ENCODE measurements around the gene PIP. TPM values are rescaled to one million over a fixed set of nuclear protein-coding genes. Genes with fewer than 3 reads are reported as not detected.

Gene PIP
- total and polyA plus RNA-seq, 3 donors from 2014 or later = not detected

- no peak for DNase-seq
- H3K36me3 ChIP-seq (ENCODE audit: low read depth, missing control alignments) = no peaks in the 10 kb centered on the region
- no peak overlapping the region for H3K27ac ChIP-seq
- no peaks in the 10 kb centered on the region for H3K9me3 ChIP-seq
- no peak overlapping the region for H3K4me3 ChIP-seq
- H3K27me3 ChIP-seq = no peaks in the 10 kb centered on the region
- H3K4me1 ChIP-seq = no peaks in the 10 kb centered on the region
- intact Hi-C loops (cut with DNase I; ENCODE audit: low total_unique reads) = no loop called here
- TF ChIP-seq CTCF (IDR thresholded peaks at IDR 0.05) = no peak
- TF ChIP-seq POLR2A (IDR thresholded peaks at IDR 0.05) = no peak
- 83 to 90% methylated on average over 3 of the region's 3 CpGs for WGBS, 2 donors
Observed at GRCh38 chr7:143129051-143129450, 2.8 kb upstream of the PIP start.

GRCh38 chr7:143129477-143129876 is 2.4 kb upstream of the PIP start:
- H3K27me3 ChIP-seq = no peaks in the 10 kb centered on the region
- TF ChIP-seq CTCF (IDR thresholded peaks at IDR 0.05) (no peak), POLR2A (IDR thresholded peaks at IDR 0.05) (no peak)
- H3K27ac ChIP-seq = no peak overlapping the region
- no peaks in the 10 kb centered on the region for H3K9me3 ChIP-seq
- no peak overlapping the region for H3K4me3 ChIP-seq
- no peak for DNase-seq
- H3K36me3 ChIP-seq (ENCODE audit: low read depth, missing control alignments) = no peaks in the 10 kb centered on the region
- intact Hi-C loops (cut with DNase I; ENCODE audit: low total_unique reads) = no loop called here
- no peaks in the 10 kb centered on the region for H3K4me1 ChIP-seq

- H3K4me1 ChIP-seq = no peaks in the 10 kb centered on the region
- no peak overlapping the region for H3K27ac ChIP-seq
- H3K4me3 ChIP-seq = no peak overlapping the region
- intact Hi-C loops (cut with DNase I; ENCODE audit: low total_unique reads) = no loop called here
- DNase-seq = no peak
- H3K36me3 ChIP-seq (ENCODE audit: low read depth, missing control alignments) = no peaks in the 10 kb centered on the region
- no peaks in the 10 kb centered on the region for H3K9me3 ChIP-seq
- TF ChIP-seq CTCF (IDR thresholded peaks at IDR 0.05) (no peak), POLR2A (IDR thresholded peaks at IDR 0.05) (no peak)
- no peaks in the 10 kb centered on the region for H3K27me3 ChIP-seq
Observed at GRCh38 chr7:143130541-143130940, 1.3 kb upstream of the PIP start.

- TF ChIP-seq CTCF (IDR thresholded peaks at IDR 0.05) = no peak
- no peak for TF ChIP-seq POLR2A (IDR thresholded peaks at IDR 0.05)
- intact Hi-C loops (cut with DNase I; ENCODE audit: low total_unique reads) = no loop called here
- DNase-seq = no peak
Observed at GRCh38 chr7:143147070-143147469, 15.2 kb downstream of the PIP start.

GRCh38 chr7:143148050-143148449 is 16.2 kb downstream of the PIP start:
- Histone ChIP-seq H3K36me3 (ENCODE audit: low read depth, missing control alignments) (no peaks in the 10 kb centered on the region), H3K27me3 (no peaks in the 10 kb centered on the region), H3K9me3 (no peaks in the 10 kb centered on the region), H3K4me1 (peaks cover 6% of the 10 kb centered on the region), H3K4me3 (no peak overlapping the region), H3K27ac (no peak overlapping the region)
- WGBS, 2 donors = 67 to 69% methylated on average over 4 of the region's 4 CpGs
- intact Hi-C loops (cut with DNase I; ENCODE audit: low total_unique reads) = no loop called here
- DNase-seq = no peak
- TF ChIP-seq CTCF (IDR thresholded peaks at IDR 0.05) = no peak
- no peak for TF ChIP-seq POLR2A (IDR thresholded peaks at IDR 0.05)

More at GRCh38 chr7:143147070-143147469, 15.2 kb downstream of the PIP start:
- Histone ChIP-seq H3K4me1 (peaks cover 6% of the 10 kb centered on the region), H3K27ac (peak overlapping the region in 1 of 2 donors; percentile 38), H3K27me3 (no peaks in the 10 kb centered on the region), H3K4me3 (no peak overlapping the region), H3K36me3 (ENCODE audit: low read depth, missing control alignments) (no peaks in the 10 kb centered on the region), H3K9me3 (no peaks in the 10 kb centered on the region)

Measured in testis (tissue), 3 donors.